CD4-positive, alpha-beta T cell treated with Interleukin-15 for 4 hours (primary cell): ENCODE measurements around the gene NCR3LG1.

ENCODE experiments used
- DNase-seq: peaks from one replicate; pipeline ENCODE4 v3.0.0-alpha.2; 2020; ENCODE audit warnings: low spot score

Gene NCR3LG1, protein sequence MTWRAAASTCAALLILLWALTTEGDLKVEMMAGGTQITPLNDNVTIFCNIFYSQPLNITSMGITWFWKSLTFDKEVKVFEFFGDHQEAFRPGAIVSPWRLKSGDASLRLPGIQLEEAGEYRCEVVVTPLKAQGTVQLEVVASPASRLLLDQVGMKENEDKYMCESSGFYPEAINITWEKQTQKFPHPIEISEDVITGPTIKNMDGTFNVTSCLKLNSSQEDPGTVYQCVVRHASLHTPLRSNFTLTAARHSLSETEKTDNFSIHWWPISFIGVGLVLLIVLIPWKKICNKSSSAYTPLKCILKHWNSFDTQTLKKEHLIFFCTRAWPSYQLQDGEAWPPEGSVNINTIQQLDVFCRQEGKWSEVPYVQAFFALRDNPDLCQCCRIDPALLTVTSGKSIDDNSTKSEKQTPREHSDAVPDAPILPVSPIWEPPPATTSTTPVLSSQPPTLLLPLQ

DNA sequence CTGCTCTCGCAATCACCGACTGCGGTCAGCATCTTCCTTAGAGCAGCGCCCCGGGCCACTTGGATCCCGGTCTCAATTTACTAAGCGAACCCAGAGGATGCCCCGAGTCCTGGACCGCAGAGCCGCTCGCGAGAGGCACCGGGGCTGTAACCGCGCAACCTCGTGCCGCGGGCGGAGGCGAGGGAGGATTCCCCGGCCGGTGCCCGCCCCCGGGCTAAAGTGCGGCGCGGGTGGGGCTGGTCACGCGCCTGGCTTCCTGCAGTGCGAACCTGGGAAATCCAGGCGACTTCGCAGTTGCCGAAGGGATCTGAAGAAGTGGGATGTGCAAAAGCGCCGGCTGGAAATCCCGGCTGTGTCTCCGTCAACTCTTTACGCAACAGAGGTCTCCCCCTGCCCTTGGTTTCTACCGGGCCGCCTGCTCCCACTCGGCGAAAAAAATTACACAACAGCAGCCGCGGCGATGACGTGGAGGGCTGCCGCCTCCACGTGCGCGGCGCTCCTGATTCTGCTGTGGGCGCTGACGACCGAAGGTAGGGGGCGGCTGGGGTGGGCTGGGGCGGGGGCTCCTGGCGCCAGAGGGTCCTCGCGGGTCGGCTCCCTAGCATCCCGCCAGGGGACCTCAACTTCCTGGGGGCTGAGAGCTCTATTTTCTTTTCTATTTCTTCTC, at the start of gene NCR3LG1:
Gene NCR3LG1 (plus strand): TSS at position 291 of the 667 bp plus-strand sequence. CDS start 170 bp downstream, at position 461.
- peak; percentile 42 for DNase-seq

DNA sequence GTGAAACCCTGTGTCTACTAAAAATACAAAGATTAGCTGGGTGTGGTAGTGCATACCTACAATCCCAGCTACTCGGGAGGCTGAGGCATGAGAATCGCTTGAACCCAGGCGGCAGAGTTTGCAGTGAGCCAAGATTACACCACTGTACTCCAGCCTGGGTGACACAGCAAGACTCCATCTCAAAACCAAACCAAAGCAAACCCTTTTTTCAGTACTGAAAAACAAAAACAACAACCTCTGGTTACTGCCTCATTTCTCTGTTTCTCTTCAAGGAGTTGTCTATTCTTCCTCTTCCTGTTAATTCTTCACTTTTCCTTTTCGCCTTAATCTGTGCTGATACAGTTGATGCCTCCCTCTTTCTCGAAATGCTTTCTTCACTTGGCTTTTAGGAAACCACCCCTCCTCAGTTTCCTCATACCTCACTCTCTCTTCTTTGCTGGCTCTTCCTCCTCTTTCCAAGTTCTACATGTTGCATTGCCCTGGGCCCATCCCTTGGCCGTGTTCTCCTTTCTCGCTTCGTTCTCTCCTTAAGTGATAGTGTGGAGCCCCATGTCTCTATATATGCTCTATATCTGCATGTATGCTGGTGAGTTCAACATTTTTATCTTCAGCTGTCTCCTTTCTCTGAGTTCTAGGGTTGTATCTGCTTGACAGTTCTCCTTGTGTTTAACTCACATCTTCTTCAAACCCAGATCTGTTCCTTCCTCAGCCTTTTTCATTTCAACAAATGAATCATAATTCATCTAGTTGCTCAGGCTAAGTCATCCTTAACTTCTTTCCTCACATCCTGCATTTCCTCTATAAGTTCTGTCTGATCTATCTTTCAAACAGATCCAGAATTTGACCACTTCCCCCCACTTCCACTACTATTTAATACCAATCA, 38.0 kb upstream of the NCR3LG1 start:
- no peak for DNase-seq

GRCh38 chr11:17314232-17314547, 37.4 kb upstream of the NCR3LG1 start:
- DNase-seq, result no peak

DNA sequence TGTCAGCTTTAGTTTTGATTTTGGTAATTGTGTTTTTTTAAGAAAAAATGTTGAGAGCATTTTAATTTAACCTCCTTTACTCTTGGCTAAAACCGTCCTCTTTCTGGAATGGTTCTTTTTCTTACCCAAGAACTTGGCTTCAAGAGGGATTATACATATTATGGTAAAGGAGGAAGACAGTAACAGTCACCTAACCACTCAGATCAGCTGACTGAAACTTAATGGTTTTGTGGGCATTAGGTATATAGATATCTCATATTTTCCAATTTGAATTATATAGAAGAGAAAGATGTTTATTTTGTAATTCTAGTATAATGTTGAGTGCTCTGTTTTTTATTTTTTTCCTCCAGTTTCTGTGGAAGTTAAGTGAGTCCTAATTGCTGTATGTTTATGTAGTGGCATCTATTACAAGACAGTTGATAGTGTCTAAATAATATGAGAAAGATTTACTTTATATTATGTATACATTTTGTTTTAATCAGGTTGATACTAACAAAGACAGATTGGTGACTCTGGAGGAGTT, 36.6 kb upstream of the NCR3LG1 start:
- DNase-seq, result no peak

DNA sequence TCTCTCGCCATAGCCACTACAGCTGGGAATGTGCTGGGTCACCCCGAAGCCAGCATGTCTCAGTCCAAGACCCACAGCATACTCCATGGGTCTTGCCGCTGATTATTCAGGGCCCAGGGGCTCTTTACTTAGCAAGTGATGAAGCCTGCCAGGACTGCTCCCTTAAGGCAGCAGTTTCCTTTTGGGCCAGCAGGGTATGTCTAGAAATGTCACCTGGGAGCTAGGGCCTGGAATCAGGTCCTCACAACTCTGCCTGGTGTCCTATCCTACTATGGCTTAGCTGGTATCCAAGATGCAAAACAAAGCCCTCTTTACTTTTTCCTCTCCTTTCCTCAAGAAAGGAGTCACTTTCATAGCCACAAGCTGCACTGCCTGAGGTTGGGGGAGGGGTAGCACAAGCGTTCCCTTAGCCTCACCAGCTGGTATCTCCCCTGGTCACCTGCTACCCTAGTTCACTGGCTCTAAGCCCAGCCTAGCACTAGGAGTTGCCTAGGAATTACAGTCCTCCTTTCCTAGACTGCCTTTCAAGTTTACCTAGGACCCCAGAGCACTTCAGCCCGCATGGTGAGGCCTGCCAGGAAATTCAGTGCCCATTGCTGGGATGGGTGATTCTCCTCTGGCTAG, 22.6 kb upstream of the NCR3LG1 start:
- no peak for DNase-seq

DNA sequence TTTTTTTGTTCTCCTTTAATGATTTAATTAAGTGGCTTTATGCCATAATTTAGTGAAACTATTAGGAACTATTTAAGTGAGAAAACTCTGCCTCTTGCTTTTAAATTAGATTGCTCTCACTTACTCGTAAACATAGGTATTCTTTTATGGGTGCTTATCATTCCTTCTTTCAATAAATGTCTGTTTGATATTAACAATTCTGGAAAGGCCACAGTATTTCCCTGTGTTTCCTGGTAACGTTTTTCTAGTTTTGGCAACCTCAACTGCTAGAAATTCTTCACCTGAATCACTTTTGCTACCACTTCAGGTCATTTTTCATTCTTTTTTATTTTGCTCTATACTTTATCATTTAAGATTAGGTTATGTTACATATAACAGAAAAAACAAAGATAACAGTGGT, 19.9 kb upstream of the NCR3LG1 start:
- DNase-seq, result no peak

GRCh38 chr11:17333799-17334586, 17.6 kb upstream of the NCR3LG1 start:
- DNase-seq, result peak; percentile 12

- no peak for DNase-seq
Observed at GRCh38 chr11:17343257-17343656, 8.3 kb upstream of the NCR3LG1 start.

- DNase-seq, result no peak
Observed at GRCh38 chr11:17343907-17344306, 7.7 kb upstream of the NCR3LG1 start.

GRCh38 chr11:17347676-17348075, 3.9 kb upstream of the NCR3LG1 start:
- no peak for DNase-seq

- DNase-seq, result no peak
Observed at GRCh38 chr11:17350455-17351171, 987 bp upstream of the NCR3LG1 start.

DNA sequence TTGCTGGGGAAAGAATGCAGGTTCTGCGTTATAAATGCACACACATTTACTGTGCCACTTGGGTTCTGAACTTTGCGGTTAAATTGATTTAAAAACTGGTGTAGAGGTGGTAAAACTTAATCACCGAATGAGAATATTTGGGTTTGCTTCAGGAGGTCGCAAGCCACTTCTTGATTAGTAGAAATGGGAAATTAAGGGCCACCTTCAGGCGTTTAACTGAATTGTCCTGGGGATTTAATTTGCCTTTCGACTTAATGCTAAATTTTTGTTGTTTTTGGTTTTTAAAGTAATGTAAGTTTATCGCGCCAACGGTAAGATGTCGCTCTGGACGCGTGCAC, 459 bp upstream of the NCR3LG1 start:
- no peak for DNase-seq

DNA sequence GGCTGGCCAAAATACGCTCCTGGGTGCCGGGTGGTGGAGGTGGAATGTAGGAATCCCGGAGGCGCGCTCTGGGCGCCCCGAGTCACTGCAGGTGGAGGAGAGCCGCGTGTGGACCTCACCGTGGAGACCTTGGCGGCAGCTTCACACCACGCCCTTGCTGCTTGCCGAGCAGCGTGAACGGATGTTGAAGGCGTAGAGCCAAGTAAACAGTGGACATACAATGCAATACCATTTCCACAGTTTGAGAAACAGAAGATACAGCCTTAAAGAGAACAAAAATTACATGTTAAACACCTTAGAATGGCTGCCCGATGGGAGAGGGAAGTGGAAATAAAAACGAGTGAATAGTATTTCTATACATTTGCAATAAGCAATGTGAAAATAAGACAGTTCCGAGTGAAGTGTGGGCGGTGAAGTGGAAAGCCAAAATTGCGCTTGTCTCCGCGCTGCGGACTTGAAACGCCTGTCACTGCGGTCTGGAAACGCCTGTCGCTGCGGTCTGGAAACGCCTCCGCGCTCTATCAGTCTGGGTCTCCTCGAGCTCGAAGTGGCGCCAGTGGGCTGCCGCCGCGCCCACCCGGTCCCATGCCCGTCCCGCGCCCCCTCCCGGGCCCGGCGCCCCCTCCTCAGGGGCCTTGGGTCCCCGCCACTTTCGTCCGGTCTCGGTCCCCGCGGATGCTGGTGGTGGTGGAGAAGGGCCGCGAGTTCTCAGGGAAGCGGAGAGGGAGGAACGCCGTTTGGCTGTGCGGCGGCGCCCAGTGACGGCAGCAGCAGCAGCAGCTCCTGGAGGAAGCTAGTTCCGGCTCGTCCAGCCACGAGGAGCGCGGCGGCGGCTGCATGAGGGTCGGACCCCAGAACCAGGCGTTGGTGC, 1.6 kb downstream of the NCR3LG1 start:
- DNase-seq, result peak; percentile 21

GRCh38 chr11:17353821-17354600, 2.4 kb downstream of the NCR3LG1 start:
- DNase-seq, result no peak

GRCh38 chr11:17354601-17354991, 3.0 kb downstream of the NCR3LG1 start:
- DNase-seq, result peak; percentile 77

DNA sequence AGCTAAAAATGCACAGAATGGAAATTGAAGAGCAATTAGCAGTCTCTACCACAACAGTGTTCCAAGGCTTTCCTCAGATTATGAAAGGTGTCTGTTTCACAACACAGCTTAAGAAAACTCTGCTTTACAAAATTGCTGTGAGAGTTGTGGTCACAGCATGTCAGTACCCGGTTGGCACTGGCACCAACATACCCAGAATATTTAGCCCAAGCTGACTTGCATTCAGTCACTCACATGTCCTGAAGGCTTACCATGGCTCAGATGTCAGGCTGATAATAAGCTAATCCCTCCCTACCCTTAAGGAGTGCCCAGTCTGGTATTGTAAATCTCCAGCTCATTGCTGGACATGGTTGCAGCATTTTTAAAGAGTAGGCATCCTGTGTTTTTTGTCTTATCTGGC, 14.9 kb downstream of the NCR3LG1 start:
- no peak for DNase-seq

- no peak for DNase-seq
Observed at GRCh38 chr11:17368551-17368950, 17.0 kb downstream of the NCR3LG1 start.

DNA sequence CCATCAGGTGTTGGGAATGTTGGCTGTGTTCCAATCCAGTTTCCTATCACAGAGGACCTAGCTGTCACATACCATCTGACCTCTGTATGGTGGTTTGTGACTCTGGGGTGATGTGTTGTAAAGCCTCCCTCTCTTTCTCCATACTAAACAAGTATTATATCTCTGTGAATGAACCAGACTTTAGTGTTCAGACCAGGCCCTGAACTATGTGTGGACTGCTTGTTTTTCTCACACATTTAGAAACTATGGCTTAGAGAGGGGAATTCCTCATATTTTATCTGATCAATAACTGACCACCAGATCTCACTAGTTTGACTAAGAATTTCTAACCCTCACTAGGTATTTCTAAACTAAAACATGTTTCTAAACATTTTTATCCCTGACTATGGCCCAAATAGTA, 17.5 kb downstream of the NCR3LG1 start:
- DNase-seq, result no peak
